Measurements from ENCODE around the gene AMER2. TPM values are rescaled to one million over a fixed set of nuclear protein-coding genes. Genes with fewer than 3 reads are reported as not detected.

Gene AMER2
- total RNA-seq, 4 donors from 2014 or later = not detected

DNA sequence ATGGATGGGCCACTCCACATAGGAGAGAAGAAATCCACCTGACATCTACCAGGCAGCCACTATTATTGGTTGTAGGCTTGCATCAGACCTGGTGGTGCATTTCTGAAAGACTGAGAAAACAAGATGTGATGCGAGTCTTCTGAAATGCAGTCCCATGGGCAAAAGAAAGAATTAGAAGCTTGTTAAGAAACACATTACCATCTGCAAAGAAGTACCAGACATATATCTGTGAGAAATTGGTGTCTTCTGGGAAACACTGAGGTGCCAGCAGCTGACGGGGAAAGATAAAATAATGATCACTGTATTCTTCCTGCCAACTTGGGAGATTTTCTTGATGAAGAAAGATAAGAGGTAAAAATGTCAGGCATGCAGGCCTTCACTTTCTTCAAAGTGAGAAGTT, 14.4 kb downstream of the AMER2 start:
- Histone ChIP-seq H3K4me3 (no peak overlapping the region), H3K4me1 (no peaks in the 10 kb centered on the region), H3K9me3 (no peaks in the 10 kb centered on the region), H3K36me3 (no peaks in the 10 kb centered on the region), H3K27me3 (peaks cover 0 to 14% (median 0%) of the 10 kb centered on the region in 4 donors), H3K27ac (no peak overlapping the region)
- intact Hi-C loops (cut with DNase I) = no loop called here
- DNase-seq = no peak
- TF ChIP-seq CTCF (IDR thresholded peaks at IDR 0.05) (no peak), POLR2A (IDR thresholded peaks at IDR 0.05) (no peak)
- 77 to 81% methylated on average over 2 of the region's 2 CpGs for WGBS, 2 donors

DNA sequence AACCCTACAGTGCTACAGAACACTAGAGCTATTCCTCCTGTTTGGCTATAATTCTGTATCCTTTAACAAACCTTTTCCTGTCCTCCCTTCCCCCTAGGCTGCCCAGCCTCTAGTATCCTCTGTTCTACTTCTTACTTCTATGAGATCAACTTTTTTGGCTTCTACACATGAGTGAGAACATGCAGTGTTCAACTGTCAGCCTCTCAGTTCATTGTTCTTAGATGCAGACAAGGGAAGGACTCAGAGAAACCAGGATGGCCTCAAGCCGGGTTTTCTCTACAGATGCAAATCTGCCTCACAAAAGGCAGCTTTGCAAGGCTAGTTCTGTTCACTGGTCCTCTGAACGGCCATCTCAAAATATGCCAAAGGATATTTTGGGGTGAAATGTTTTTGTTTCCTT, 18.4 kb downstream of the AMER2 start:
- intact Hi-C loops (cut with DNase I) = no loop called here
- H3K4me3 ChIP-seq = no peak overlapping the region
- DNase-seq = no peak
- no peaks in the 10 kb centered on the region for H3K9me3 ChIP-seq
- H3K36me3 ChIP-seq = no peaks in the 10 kb centered on the region
- H3K27me3 ChIP-seq = peaks cover 0 to 20% (median 0%) of the 10 kb centered on the region in 4 donors
- no peak overlapping the region for H3K27ac ChIP-seq
- TF ChIP-seq POLR2A (IDR thresholded peaks at IDR 0.05) (no peak), CTCF (IDR thresholded peaks at IDR 0.05) (no peak)
- H3K4me1 ChIP-seq = no peaks in the 10 kb centered on the region
- WGBS, 2 donors = 38 to 39% methylated on average over 2 of the region's 2 CpGs

DNA sequence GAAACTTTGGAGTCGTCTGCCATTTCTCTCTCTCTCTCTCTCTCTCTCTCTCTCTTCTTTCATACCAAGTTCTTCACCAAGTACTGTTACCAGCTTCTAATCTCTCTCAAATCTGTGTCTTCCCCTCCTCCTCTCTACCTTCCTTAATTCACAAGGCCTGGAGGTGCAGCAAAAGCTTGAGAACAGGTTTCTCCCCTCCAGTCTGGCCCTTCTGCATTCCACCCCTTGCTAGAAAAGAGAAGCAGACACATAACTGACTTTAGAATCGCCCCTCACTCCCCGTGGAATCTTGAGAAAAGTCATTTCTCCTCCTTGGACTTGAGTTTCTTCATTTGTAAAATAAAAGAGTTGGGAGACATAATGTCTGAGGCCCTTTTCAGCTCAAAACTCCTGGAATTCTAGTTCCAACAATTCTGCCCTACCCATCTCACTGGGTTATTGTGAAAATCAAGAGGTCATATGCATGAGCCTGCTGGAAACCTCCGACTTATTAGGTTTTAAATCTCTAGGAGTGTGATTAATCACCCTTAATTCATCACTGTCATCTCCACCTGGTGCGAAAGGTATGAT, 20.4 kb downstream of the AMER2 start:
- no peaks in the 10 kb centered on the region for H3K9me3 ChIP-seq
- peaks cover 0 to 20% (median 0%) of the 10 kb centered on the region in 4 donors for H3K27me3 ChIP-seq
- no peak overlapping the region for H3K4me3 ChIP-seq
- intact Hi-C loops (cut with DNase I) = no loop called here
- H3K4me1 ChIP-seq = no peaks in the 10 kb centered on the region
- H3K36me3 ChIP-seq = no peaks in the 10 kb centered on the region
- no peak overlapping the region for H3K27ac ChIP-seq
- no peak for DNase-seq
- TF ChIP-seq POLR2A (IDR thresholded peaks at IDR 0.05) = no peak
- TF ChIP-seq CTCF (IDR thresholded peaks at IDR 0.05) = no peak
- WGBS, 2 donors = 29 to 32% methylated on average over 4 to 5 of the region's 5 CpGs

- intact Hi-C loops (cut with DNase I) = no loop called here
- no peak for DNase-seq
- no peaks in the 10 kb centered on the region for H3K9me3 ChIP-seq
- TF ChIP-seq CTCF (IDR thresholded peaks at IDR 0.05) (no peak), POLR2A (IDR thresholded peaks at IDR 0.05) (no peak)
- 81 to 87% methylated on average over 5 of the region's 5 CpGs for WGBS, 2 donors
- no peaks in the 10 kb centered on the region for H3K36me3 ChIP-seq
- H3K4me3 ChIP-seq = no peak overlapping the region
- H3K4me1 ChIP-seq = no peaks in the 10 kb centered on the region
- H3K27ac ChIP-seq = no peak overlapping the region
- peaks cover 0 to 20% (median 0%) of the 10 kb centered on the region in 4 donors for H3K27me3 ChIP-seq
Measured at GRCh38 chr13:25149711-25150110, 22.4 kb downstream of the AMER2 start.

GRCh38 chr13:25148402-25148771, 23.7 kb downstream of the AMER2 start:
- no peaks in the 10 kb centered on the region for H3K9me3 ChIP-seq
- H3K27ac ChIP-seq = no peak overlapping the region
- TF ChIP-seq CTCF (IDR thresholded peaks at IDR 0.05) = no peak
- TF ChIP-seq POLR2A (IDR thresholded peaks at IDR 0.05) = no peak
- H3K27me3 ChIP-seq = peaks cover 0 to 17% (median 0%) of the 10 kb centered on the region in 4 donors
- H3K4me3 ChIP-seq = no peak overlapping the region
- H3K36me3 ChIP-seq = no peaks in the 10 kb centered on the region
- no peak for DNase-seq
- intact Hi-C loops (cut with DNase I) = no loop called here
- no peaks in the 10 kb centered on the region for H3K4me1 ChIP-seq
- WGBS, 2 donors = 87% methylated on average over 3 to 5 of the region's 5 CpGs

All from esophagus squamous epithelium (tissue), 5 donors.